Ovary (tissue), 1 donor: Measurements from ENCODE around the gene SMIM44.

Source experiments
- EP300 ChIP-seq: sonication (generic); formaldehyde crosslinking; IDR thresholded peaks from one replicate; pipeline ENCODE4 v1.6.1; 2017; ENCODE audit warnings: antibody characterized with exemption
- POLR2A ChIP-seq: fragments of 450-650 bp; IDR thresholded peaks from one replicate; pipeline ENCODE4 v1.6.1; 2017; ENCODE audit warnings: antibody characterized with exemption, mild to moderate bottlenecking, moderate library complexity

- no peak for TF ChIP-seq EP300
- TF ChIP-seq POLR2A = no peak
These were observed 43.2 kb downstream of the SMIM44 start for GRCh38 chr19:3440082-3440481.
